IPS-NIHi7 (cell line): ENCODE data around the gene KRTAP10-1.
"Not testable (repeated sequence)": the region's sequence is repeated elsewhere in the genome, so short reads cannot be mapped to it uniquely, and the experiment has no call there.

Source experiments
- DNase-seq: peaks from one replicate; pipeline ENCODE4 v3.0.0; 2012; ENCODE audit warnings: mixed read lengths; ENCODE audit errors: extremely low spot score

KRTAP10-1 gene, protein sequence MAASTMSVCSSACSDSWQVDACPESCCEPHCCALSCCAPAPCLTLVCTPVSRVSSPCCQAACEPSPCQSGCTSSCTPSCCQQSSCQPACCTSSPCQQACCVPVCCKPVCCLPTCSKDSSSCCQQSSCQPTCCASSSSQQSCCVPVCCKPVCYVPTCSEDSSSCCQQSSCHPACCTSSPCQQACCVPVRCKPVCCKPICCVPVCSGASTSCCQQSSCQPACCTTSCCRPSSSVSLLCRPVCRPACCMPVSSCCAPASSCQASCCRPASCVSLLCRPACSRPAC

GRCh38 chr21:44539991-44540666, at the start of gene KRTAP10-1:
KRTAP10-1 (minus strand) TSS chr21:44540195; CDS start chr21:44540150, 45 bp downstream.
- no peak for DNase-seq

- no peak for DNase-seq
These were observed 49.1 kb upstream of the KRTAP10-1 start for GRCh38 chr21:44589094-44589493.

- no peak for DNase-seq
These were observed 45.9 kb upstream of the KRTAP10-1 start for GRCh38 chr21:44585892-44586291.

DNA sequence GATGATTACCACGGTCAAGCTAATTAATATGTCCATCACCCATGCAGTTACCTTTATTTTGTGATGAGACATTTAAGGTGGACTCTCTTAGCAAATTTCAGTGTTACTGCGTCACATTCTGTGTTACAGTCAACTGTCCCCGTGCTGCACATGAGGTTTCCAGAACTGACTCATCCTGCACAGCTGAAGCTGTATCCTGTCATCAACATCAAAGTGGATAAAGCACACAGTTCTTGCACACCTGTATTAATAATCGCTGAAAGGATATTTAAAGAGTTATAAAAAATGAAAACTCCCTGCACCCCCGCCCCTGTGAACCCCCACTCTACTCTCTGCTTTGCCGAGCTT, 43.8 kb upstream of the KRTAP10-1 start:
- no peak for DNase-seq

DNA sequence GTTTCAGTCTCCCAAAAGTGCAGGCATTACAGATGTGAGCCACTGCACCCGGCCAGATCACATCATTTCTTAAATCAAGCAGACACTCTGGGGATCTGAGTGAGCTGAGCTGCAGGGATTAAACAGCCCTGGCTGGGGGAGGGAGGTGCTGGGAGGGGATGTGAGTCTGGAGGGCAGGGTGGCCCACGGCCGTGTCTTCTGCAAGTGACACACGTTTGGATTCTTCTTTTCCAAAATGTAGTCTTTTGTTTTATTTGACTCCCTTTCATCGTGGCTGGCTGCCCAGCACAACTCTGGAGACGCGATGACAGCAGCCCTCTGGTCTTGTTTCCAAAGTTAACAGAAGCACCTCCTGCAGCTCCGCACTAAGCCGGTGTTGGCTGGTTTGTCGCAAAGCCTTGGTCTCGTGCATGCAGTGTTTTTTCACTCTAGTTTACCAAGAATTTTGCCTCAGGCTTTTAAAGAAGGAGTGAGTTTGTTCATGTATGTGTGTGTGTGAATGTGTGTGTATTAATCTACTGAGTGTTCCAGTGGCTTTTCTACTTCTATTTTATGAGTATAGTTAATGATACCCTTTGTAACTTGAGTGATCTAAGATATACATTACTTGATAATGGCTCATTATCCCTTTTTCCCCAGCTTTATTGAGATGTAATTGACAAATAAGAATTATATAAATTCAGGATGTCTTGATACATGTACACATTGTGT, 43.2 kb upstream of the KRTAP10-1 start:
- no peak for DNase-seq

DNA sequence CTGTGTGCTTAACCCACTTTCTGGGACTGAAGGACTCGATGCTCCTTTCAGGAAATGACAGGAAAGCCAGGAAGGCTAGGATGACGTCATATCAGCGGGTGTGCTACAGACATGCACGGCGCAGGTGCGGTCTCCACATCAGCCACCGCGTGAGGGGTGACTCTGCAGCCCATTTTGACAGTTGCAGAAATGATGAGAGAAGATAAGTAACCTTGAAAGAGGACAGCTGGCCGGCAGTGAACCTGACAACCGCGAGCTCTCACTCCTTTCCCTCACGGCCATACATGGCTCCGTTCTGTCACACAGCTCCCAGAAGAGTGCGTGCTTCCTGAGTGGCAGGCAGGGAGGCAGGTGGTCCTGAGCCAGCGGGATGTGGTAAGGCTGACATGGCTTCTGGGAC, 42.1 kb upstream of the KRTAP10-1 start:
- DNase-seq, result no peak

GRCh38 chr21:44581158-44581557, 41.2 kb upstream of the KRTAP10-1 start:
- DNase-seq, result no peak

- DNase-seq, result not testable (repeated sequence)
These were observed 40.3 kb upstream of the KRTAP10-1 start, which contains the start of gene KRTAP10-5 for GRCh38 chr21:44580231-44580821. KRTAP10-5 (minus strand) TSS chr21:44580604; CDS start chr21:44580578, 26 bp downstream.

DNA sequence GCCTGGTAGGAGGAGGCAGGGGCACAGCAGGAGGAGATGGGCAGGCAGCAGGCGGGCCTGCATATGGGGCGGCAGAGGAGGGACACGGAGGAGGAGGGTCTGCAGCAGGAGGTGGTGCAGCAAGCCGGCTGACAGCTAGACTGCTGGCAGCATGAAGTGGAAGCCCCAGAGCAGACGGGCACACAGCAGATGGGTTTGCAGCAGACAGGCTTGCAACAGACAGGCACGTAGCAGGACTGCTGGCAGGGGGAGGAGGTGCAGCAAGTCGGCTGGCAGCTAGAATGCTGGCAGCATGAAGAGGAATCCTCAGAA, 39.8 kb upstream of the KRTAP10-1 start:
- DNase-seq, result no peak

- DNase-seq, result no peak
These were observed 39.2 kb upstream of the KRTAP10-1 start for GRCh38 chr21:44579056-44579832.

- no peak for DNase-seq
These were observed 38.5 kb upstream of the KRTAP10-1 start for GRCh38 chr21:44578371-44579055.

DNA sequence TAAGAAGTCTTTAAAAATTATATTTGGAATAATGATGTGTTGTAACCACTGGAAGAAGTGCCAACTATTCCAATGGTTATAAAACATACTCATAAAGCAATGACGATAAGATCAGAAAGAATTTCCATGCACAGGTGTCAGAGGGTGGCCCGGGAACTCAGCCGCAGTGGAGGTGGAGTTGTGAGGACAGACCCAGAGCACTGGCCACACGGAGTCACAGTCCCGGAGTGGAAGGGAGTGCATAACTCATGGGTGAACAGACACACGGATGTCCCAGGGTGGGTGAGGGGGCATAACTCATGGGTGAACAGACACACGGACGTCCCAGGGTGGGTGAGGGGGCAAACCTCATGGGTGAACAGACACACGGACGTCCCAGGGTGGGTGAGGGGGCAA, 36.0 kb upstream of the KRTAP10-1 start:
- DNase-seq, result no peak

DNA sequence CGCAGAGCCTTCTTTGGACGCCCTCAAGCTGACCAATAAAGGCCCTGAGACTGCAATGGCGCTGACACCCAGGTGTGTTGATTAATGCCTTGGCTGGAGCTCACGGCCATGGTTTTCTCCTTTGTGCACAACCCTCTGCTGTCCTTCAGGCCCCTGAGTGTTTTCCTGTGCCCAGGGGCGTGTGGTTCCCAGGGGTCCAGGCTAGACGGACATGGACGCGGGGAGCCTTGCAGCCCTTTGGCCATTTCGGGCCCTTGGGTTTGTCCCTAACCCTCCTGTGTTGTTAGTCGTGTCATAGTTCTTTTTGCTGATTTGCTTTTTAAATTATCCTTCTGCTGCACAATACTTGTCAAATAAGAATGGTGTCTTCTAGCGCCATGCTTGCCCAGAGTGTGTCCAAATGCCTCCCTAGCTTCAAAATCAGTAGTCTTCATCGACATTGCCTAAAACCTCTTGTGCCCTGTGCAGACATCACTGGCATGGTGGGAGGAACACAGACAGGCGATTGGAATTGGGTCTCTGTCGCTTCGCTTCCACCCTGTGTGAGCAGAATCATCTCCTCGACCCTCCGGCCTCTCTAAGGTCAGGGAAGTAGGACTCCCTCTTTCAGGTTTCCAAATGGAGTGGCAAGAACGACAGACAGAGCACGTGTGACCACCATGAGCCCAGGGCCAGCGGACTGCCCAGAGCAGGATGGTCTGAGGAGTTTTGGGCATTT, 35.5 kb upstream of the KRTAP10-1 start:
- DNase-seq, result no peak

- DNase-seq, result no peak
These were observed 34.7 kb upstream of the KRTAP10-1 start for GRCh38 chr21:44574457-44575306.

DNA sequence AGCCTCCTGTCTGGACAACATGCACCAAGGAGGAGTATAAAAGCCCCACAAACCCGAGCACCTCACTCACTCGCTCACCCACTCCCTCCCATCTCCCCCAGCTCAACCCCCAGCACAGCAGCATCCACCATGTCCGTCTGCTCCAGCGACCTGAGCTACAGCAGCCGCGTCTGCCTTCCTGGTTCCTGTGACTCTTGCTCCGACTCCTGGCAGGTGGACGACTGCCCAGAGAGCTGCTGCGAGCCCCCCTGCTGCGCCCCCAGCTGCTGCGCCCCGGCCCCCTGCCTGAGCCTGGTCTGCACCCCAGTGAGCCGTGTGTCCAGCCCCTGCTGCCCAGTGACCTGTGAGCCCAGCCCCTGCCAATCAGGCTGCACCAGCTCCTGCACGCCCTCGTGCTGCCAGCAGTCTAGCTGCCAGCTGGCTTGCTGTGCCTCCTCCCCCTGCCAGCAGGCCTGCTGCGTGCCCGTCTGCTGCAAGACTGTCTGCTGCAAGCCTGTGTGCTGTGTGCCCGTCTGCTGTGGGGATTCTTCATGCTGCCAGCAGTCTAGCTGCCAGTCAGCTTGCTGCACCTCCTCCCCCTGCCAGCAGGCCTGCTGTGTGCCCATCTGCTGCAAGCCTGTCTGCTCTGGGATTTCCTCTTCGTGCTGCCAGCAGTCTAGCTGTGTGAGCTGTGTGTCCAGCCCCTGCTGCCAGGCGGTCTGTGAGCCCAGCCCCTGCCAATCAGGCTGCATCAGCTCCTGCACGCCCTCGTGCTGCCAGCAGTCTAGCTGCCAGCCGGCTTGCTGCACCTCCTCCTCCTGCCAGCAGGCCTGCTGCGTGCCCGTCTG, 33.8 kb upstream of the KRTAP10-1 start, which contains the start of gene KRTAP10-4:
KRTAP10-4 (plus strand) TSS at position 100 of the 827 bp plus-strand sequence; CDS start at position 130, 30 bp downstream.
- DNase-seq, result not testable (repeated sequence)

DNA sequence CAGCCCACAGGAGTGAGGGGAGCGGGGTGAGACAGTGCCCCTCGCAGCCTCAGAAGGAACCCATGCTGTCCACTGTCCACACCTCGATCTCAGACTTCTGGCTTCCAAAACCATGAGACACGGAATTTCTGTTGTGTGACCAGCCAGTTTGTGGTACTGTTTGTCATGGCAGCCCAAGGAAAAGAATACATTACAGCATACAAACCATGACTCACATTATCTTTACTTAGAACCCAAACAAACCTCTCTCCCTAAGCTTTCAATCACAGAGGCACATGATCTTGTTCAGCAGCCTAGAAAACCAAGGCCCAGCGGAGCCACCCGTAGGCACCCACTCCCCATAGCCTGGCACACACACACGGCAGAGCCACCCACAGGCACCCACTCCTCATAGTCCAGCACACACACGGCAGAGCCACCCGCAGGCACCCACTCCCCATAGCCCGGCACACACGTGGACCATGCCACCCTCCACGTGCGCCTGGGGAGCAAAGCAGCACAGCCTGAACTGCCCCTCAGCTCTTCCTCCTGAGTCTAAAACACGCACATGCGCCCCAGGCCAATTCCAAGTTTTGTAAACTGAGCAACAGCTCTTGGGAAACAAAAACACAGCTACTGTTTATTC, 33.1 kb upstream of the KRTAP10-1 start:
- DNase-seq, result no peak

GRCh38 chr21:44571844-44572782, 32.1 kb upstream of the KRTAP10-1 start:
- no peak for DNase-seq
